OCI-LY7 (cell line): ENCODE results near the gene UBE3A. TPM values are rescaled to one million over a fixed set of nuclear protein-coding genes. Genes with fewer than 3 reads are reported as not detected.

Source experiments
- BruUV-seq: library from RNA; stranded (reverse); fragments of 400-500 nt; replicated peaks from 2 replicates; lab custom pipeline; 2021; lab: Mats Ljungman, UMichigan
- CTCF ChIA-PET: fragments of 300-600 bp; sonication (Branson Sonifier 250); formaldehyde crosslinking; loops from one replicate; lab custom pipeline; 2022; ENCODE audit warnings: antibody characterized with exemption; ENCODE audit not compliant: unreplicated experiment; lab: Charles Lee
- POLR2A ChIA-PET: fragments of 300-600 bp; sonication (Branson Sonifier 250); formaldehyde crosslinking; loops from one replicate; lab custom pipeline; 2022; ENCODE audit warnings: antibody characterized with exemption; lab: Charles Lee
- DNase-seq: peaks from one replicate; pipeline ENCODE4 v3.0.0-alpha.2; 2015; ENCODE audit warnings: low spot score
- H2AFZ ChIP-seq: fragments of 200-600 bp; sonication (generic), shearing (Covaris generic); 2 replicates; pipeline ENCODE4 v1.6.1; 2014; ENCODE audit warnings: mild to moderate bottlenecking, antibody characterized with exemption, low read length, moderate library complexity
- H3K27ac ChIP-seq: fragments of 200-600 bp; sonication (generic); 2 replicates; pipeline ENCODE4 v1.5.1; 2014; ENCODE audit warnings: mixed run types, low read depth, mild to moderate bottlenecking, moderate library complexity, low read length, inconsistent platforms; ENCODE audit not compliant: poor library complexity, severe bottlenecking
- H3K36me3 ChIP-seq: fragments of 200-600 bp; sonication (generic); 2 replicates; pipeline ENCODE4 v1.6.1; 2014; ENCODE audit warnings: mild to moderate bottlenecking, antibody characterized with exemption, low read length, moderate library complexity, mixed read lengths; ENCODE audit not compliant: insufficient read depth
- H3K4me1 ChIP-seq: fragments of 200-600 bp; sonication (generic); 2 replicates; pipeline ENCODE4 v1.5.1; 2014; ENCODE audit warnings: mild to moderate bottlenecking, low read length; ENCODE audit not compliant: insufficient read depth, poor library complexity, severe bottlenecking
- H3K4me2 ChIP-seq: fragments of 200-600 bp; sonication (generic); 2 replicates; pipeline ENCODE4 v1.6.1; 2014; ENCODE audit warnings: mild to moderate bottlenecking, low read length
- H3K4me3 ChIP-seq: fragments of 200-600 bp; sonication (generic); 2 replicates; pipeline ENCODE4 v1.5.1; 2014; ENCODE audit warnings: mild to moderate bottlenecking, low read depth, low read length; ENCODE audit not compliant: poor library complexity, severe bottlenecking
- H3K79me2 ChIP-seq: fragments of 200-600 bp; sonication (generic); 2 replicates; pipeline ENCODE4 v1.6.1; 2016; ENCODE audit warnings: low read depth, mild to moderate bottlenecking, low read length, moderate library complexity, mixed read lengths; ENCODE audit not compliant: insufficient read depth
- H3K9me2 ChIP-seq: fragments of 200-600 bp; sonication (generic); 2 replicates; pipeline ENCODE4 v1.6.1; 2016; ENCODE audit warnings: mild to moderate bottlenecking, low read length, mixed read lengths; ENCODE audit not compliant: insufficient read depth
- H3K9me3 ChIP-seq: fragments of 200-600 bp; sonication (generic); 2 replicates; pipeline ENCODE4 v1.6.1; 2014; ENCODE audit warnings: mild to moderate bottlenecking, mixed run types, low read length, mixed read lengths
- H4K20me1 ChIP-seq: fragments of 200-600 bp; sonication (generic); 2 replicates; pipeline ENCODE4 v1.6.1; 2014; ENCODE audit warnings: mild to moderate bottlenecking, antibody characterized with exemption, low read length, moderate library complexity, mixed read lengths; ENCODE audit not compliant: insufficient read depth
- CTCF ChIP-seq: fragments of 200-600 bp; sonication (generic); conservative IDR thresholded peaks from 2 replicates; pipeline ENCODE4 v1.5.1; 2014; ENCODE audit warnings: mild to moderate bottlenecking, antibody characterized with exemption, low read length, moderate library complexity, mixed read lengths
- EZH2phosphoT487 ChIP-seq: fragments of 200-600 bp; sonication (generic); IDR thresholded peaks from 2 replicates; pipeline ENCODE4 v1.6.1; 2018; ENCODE audit warnings: low read depth, borderline replicate concordance, mild to moderate bottlenecking, mixed run types, antibody characterized with exemption, low read length, moderate library complexity, mixed read lengths
- intact Hi-C: fragments of 100-400 bp; cut with micrococcal nuclease; formaldehyde crosslinking; loops from one replicate; pipeline ENCODE4 v1.10.0; 2022; ENCODE audit not compliant: unreplicated experiment
- total RNA-seq, 2 experiments: library from RNA; depleted of rRNA in 1 of 2; stranded (reverse); fragments of >200 nt in 1 of 2; shearing (Covaris generic) in 1 of 2; gene quantifications; 2 replicates each; pipeline ENCODE4 v1.2.3, GENCODE V29; 2014 to 2022

UBE3A gene
- total RNA-seq, 2 experiments from 2014 or later, result 95.9 to 158 TPM

- ChIA-PET CTCF (no interaction called here), POLR2A (interaction anchor here (1.5 kb wide), 1 partner anchor 11 kb away, joined by 4 read pairs; no protein-coding TSS in a partner anchor)
- Histone ChIP-seq H3K4me3 (no peak overlapping the region), H3K9me2 (no peaks in the 10 kb centered on the region), H3K4me2 (no peak overlapping the region), H2AFZ (no peak overlapping the region), H3K9me3 (no peaks in the 10 kb centered on the region), H4K20me1 (no peaks in the 10 kb centered on the region), H3K36me3 (peaks cover 91% of the 10 kb centered on the region), H3K27ac (no peak overlapping the region), H3K4me1 (no peaks in the 10 kb centered on the region), H3K79me2 (peaks cover 55% of the 10 kb centered on the region; the same call in 1 of the 2 replicates)
- DNase-seq, result no peak
- BruUV-seq, result no TSS peak
- intact Hi-C loops, result no loop called here
- no peak for TF ChIP-seq EZH2phosphoT487
- no peak for TF ChIP-seq CTCF
Measured at GRCh38 chr15:25394898-25395297, 43.9 kb downstream of the UBE3A start.

GRCh38 chr15:25392806-25393205, 46.0 kb downstream of the UBE3A start:
- Histone ChIP-seq H3K4me2 (no peak overlapping the region), H3K4me1 (no peaks in the 10 kb centered on the region), H3K4me3 (no peak overlapping the region), H3K9me3 (no peaks in the 10 kb centered on the region), H3K9me2 (no peaks in the 10 kb centered on the region), H4K20me1 (no peaks in the 10 kb centered on the region), H3K79me2 (peaks cover 72% of the 10 kb centered on the region; the same call in 1 of the 2 replicates), H2AFZ (no peak overlapping the region), H3K36me3 (peaks cover 93% of the 10 kb centered on the region), H3K27ac (no peak overlapping the region)
- no peak for DNase-seq
- TF ChIP-seq EZH2phosphoT487 (no peak), CTCF (no peak)
- ChIA-PET CTCF (no interaction called here), POLR2A (interaction anchor here (1.0 to 1.6 kb wide), 3 partner anchors 10 to 44 kb away, joined by 4 to 10 read pairs (median 4); no protein-coding TSS in a partner anchor)
- no TSS peak for BruUV-seq
- intact Hi-C loops, result no loop called here

- no peak for TF ChIP-seq CTCF
- TF ChIP-seq EZH2phosphoT487, result no peak
- Histone ChIP-seq H3K9me3 (no peaks in the 10 kb centered on the region), H3K4me2 (no peak overlapping the region), H3K9me2 (no peaks in the 10 kb centered on the region), H2AFZ (no peak overlapping the region), H3K27ac (no peak overlapping the region), H3K79me2 (peaks cover 76% of the 10 kb centered on the region; the same call in 1 of the 2 replicates), H3K36me3 (peaks cover 93% of the 10 kb centered on the region), H4K20me1 (no peaks in the 10 kb centered on the region), H3K4me1 (no peaks in the 10 kb centered on the region), H3K4me3 (no peak overlapping the region)
- intact Hi-C loops, result no loop called here
- DNase-seq, result no peak
- POLR2A ChIA-PET, result interaction anchor here (0.7 to 1.1 kb wide), 5 partner anchors 10 to 37 kb away, joined by 3 to 5 read pairs (median 3); no protein-coding TSS in a partner anchor
- CTCF ChIA-PET, result no interaction called here
- BruUV-seq, result no TSS peak
Measured at GRCh38 chr15:25391971-25392721, 46.7 kb downstream of the UBE3A start.
